ENCODE measurements around the gene XRCC4. TPM values are rescaled to one million over a fixed set of nuclear protein-coding genes. Genes with fewer than 3 reads are reported as not detected.
"Not testable (repeated sequence)": the region's sequence is repeated elsewhere in the genome, so short reads cannot be mapped to it uniquely, and the experiment has no call there.

XRCC4 gene
- total RNA-seq, 1 donor = 8.0 TPM

- Histone ChIP-seq H3K27me3 (ENCODE audit: insufficient read depth, low read length) (no peaks in the 10 kb centered on the region), H3K4me1 (ENCODE audit: insufficient read depth, low read length) (no peaks in the 10 kb centered on the region), H3K27ac (ENCODE audit: low read depth, low read length) (no peak overlapping the region), H3K36me3 (ENCODE audit: insufficient read depth, low read length) (no peaks in the 10 kb centered on the region), H3K4me2 (ENCODE audit: insufficient read depth, low read length) (no peak overlapping the region), H3K79me2 (ENCODE audit: insufficient read depth, low read length) (no peaks in the 10 kb centered on the region), H4K20me1 (ENCODE audit: insufficient read depth, low read length) (no peaks in the 10 kb centered on the region), H3K9me3 (ENCODE audit: low read depth, low read length) (no peaks in the 10 kb centered on the region), H3K4me3 (ENCODE audit: insufficient read depth, low read length) (no peak overlapping the region), H2AFZ (ENCODE audit: low read length) (no peak overlapping the region)
- no peak for DNase-seq (ENCODE audit: insufficient read length, low spot score, missing footprints)
- no peak for TF ChIP-seq CTCF (IDR thresholded peaks at IDR 0.05; ENCODE audit: extremely low read depth, low read depth, low read length)
These were observed 71.0 kb downstream of the XRCC4 start for GRCh38 chr5:83148370-83148769.

GRCh38 chr5:83149671-83150070, 72.3 kb downstream of the XRCC4 start:
- no peak overlapping the region for H3K4me2 ChIP-seq (ENCODE audit: insufficient read depth, low read length)
- no peak for TF ChIP-seq CTCF (IDR thresholded peaks at IDR 0.05; ENCODE audit: extremely low read depth, low read depth, low read length)
- H4K20me1 ChIP-seq (ENCODE audit: insufficient read depth, low read length) = no peaks in the 10 kb centered on the region
- no peak overlapping the region for H3K27ac ChIP-seq (ENCODE audit: low read depth, low read length)
- peak; percentile 13 for DNase-seq (ENCODE audit: insufficient read length, low spot score, missing footprints)
- H3K9me3 ChIP-seq (ENCODE audit: low read depth, low read length) = no peaks in the 10 kb centered on the region
- H3K27me3 ChIP-seq (ENCODE audit: insufficient read depth, low read length) = no peaks in the 10 kb centered on the region
- no peaks in the 10 kb centered on the region for H3K36me3 ChIP-seq (ENCODE audit: insufficient read depth, low read length)
- H3K79me2 ChIP-seq (ENCODE audit: insufficient read depth, low read length) = no peaks in the 10 kb centered on the region
- H3K4me1 ChIP-seq (ENCODE audit: insufficient read depth, low read length) = no peaks in the 10 kb centered on the region
- H3K4me3 ChIP-seq (ENCODE audit: insufficient read depth, low read length) = no peak overlapping the region
- H2AFZ ChIP-seq (ENCODE audit: low read length) = no peak overlapping the region

- Histone ChIP-seq H3K27me3 (ENCODE audit: insufficient read depth, low read length) (no peaks in the 10 kb centered on the region), H3K4me1 (ENCODE audit: insufficient read depth, low read length) (no peaks in the 10 kb centered on the region), H3K27ac (ENCODE audit: low read depth, low read length) (no peak overlapping the region), H3K4me2 (ENCODE audit: insufficient read depth, low read length) (no peak overlapping the region), H3K36me3 (ENCODE audit: insufficient read depth, low read length) (no peaks in the 10 kb centered on the region), H3K79me2 (ENCODE audit: insufficient read depth, low read length) (no peaks in the 10 kb centered on the region), H2AFZ (ENCODE audit: low read length) (no peak overlapping the region), H3K9me3 (ENCODE audit: low read depth, low read length) (no peaks in the 10 kb centered on the region), H3K4me3 (ENCODE audit: insufficient read depth, low read length) (no peak overlapping the region), H4K20me1 (ENCODE audit: insufficient read depth, low read length) (no peaks in the 10 kb centered on the region)
- no peak for DNase-seq (ENCODE audit: insufficient read length, low spot score, missing footprints)
- TF ChIP-seq CTCF (IDR thresholded peaks at IDR 0.05; ENCODE audit: extremely low read depth, low read depth, low read length) = no peak
These were observed 74.5 kb downstream of the XRCC4 start for GRCh38 chr5:83151821-83152220.

GRCh38 chr5:83152996-83153395, 75.6 kb downstream of the XRCC4 start:
- not testable (repeated sequence) for H2AFZ ChIP-seq (ENCODE audit: low read length); H3K27me3 ChIP-seq (ENCODE audit: insufficient read depth, low read length); H3K4me1 ChIP-seq (ENCODE audit: insufficient read depth, low read length); H3K9me3 ChIP-seq (ENCODE audit: low read depth, low read length); H3K27ac ChIP-seq (ENCODE audit: low read depth, low read length); H3K36me3 ChIP-seq (ENCODE audit: insufficient read depth, low read length); H3K4me2 ChIP-seq (ENCODE audit: insufficient read depth, low read length); H3K4me3 ChIP-seq (ENCODE audit: insufficient read depth, low read length); H3K79me2 ChIP-seq (ENCODE audit: insufficient read depth, low read length); DNase-seq (ENCODE audit: insufficient read length, low spot score, missing footprints); H4K20me1 ChIP-seq (ENCODE audit: insufficient read depth, low read length)
